ENCODE data around the gene C1orf141. TPM values are rescaled to one million over a fixed set of nuclear protein-coding genes. Genes with fewer than 3 reads are reported as not detected.

The C1orf141 gene
- total RNA-seq, 1 experiment from 2014 or later, result not detected

GRCh38 chr1:67138813-67139499, 4.2 kb upstream of the C1orf141 start (continued):
- no peak for TF ChIP-seq CTCF (IDR thresholded peaks at IDR 0.05)
- TF ChIP-seq ZNF138 (CRISPR knock-in tag; conservative IDR thresholded peaks at IDR 0.05), result no peak
- no peak for TF ChIP-seq ZNF671 (CRISPR knock-in tag; IDR thresholded peaks at IDR 0.05)
- TF ChIP-seq JAZF1 (CRISPR knock-in tag; IDR thresholded peaks at IDR 0.05), result no peak
- TF ChIP-seq STAT6 (CRISPR knock-in tag; conservative IDR thresholded peaks at IDR 0.05; ENCODE audit: low read depth), result no peak

GRCh38 chr1:67137307-67137753, 2.6 kb upstream of the C1orf141 start:
- no peaks in the 10 kb centered on the region for H3K36me3 Mint-ChIP-seq
- H3K4me1 Mint-ChIP-seq, result peaks cover 16% of the 10 kb centered on the region
- no peak for TF ChIP-seq ESRRA (CRISPR knock-in tag; IDR thresholded peaks at IDR 0.05; ENCODE audit: borderline replicate concordance)
- no peak for TF ChIP-seq CREB1 (CRISPR knock-in tag; IDR thresholded peaks at IDR 0.05)
- TF ChIP-seq AR (CRISPR knock-in tag; IDR thresholded peaks at IDR 0.05), result no peak
- no peak for TF ChIP-seq ZNF532 (CRISPR knock-in tag; IDR thresholded peaks at IDR 0.05; ENCODE audit: borderline replicate concordance)
- TF ChIP-seq FOXP1 (CRISPR knock-in tag; IDR thresholded peaks at IDR 0.05; ENCODE audit: borderline replicate concordance), result no peak
- TF ChIP-seq ZNF423 (CRISPR knock-in tag; IDR thresholded peaks at IDR 0.05), result peak; percentile 84
- TF ChIP-seq USF1 (CRISPR knock-in tag; IDR thresholded peaks at IDR 0.05), result peak; percentile 54; the same call in 1 of the 2 replicates
- TF ChIP-seq USF2 (CRISPR knock-in tag; IDR thresholded peaks at IDR 0.05), result peak; percentile 72
- no peak for TF ChIP-seq ERG (CRISPR knock-in tag; IDR thresholded peaks at IDR 0.05)
- TF ChIP-seq ATF2 (CRISPR knock-in tag; IDR thresholded peaks at IDR 0.05; ENCODE audit: borderline replicate concordance, low read depth), result no peak
- DNase-seq (ENCODE audit: low spot score), result no peak
- peaks cover 8% of the 10 kb centered on the region; the same call in 1 of the 2 replicates for H3K27me3 Mint-ChIP-seq (ENCODE audit: low read depth)
- POLR2A ChIA-PET, result interaction anchor here (1.2 kb wide), 1 partner anchor 84 kb away, joined by 5 read pairs; no protein-coding TSS in a partner anchor
- CTCF ChIA-PET, result interaction anchor here (1.0 to 1.9 kb wide), 3 partner anchors 11 to 141 kb away, joined by 3 to 7 read pairs (median 4); no protein-coding TSS in a partner anchor
- H3K27ac Mint-ChIP-seq, result no peak overlapping the region
- no peak overlapping the region for H3K4me3 Mint-ChIP-seq
- peak; percentile 75 for ATAC-seq
- no peaks in the 10 kb centered on the region for H3K9me3 Mint-ChIP-seq
